BE2C (cell line): ENCODE data around the gene ASGR1.
"Not testable (repeated sequence)": the region's sequence is repeated elsewhere in the genome, so short reads cannot be mapped to it uniquely, and the experiment has no call there.

Experiments
- DNase-seq: peaks from one replicate; pipeline ENCODE4 v3.0.0-alpha.2; 2020
- H3K27me3 ChIP-seq: fragments of 250-450 bp; sonication (Bioruptor Pico); 2 replicates; pipeline ENCODE4 v1.5.1; 2020; ENCODE audit warnings: mild to moderate bottlenecking
- H3K36me3 ChIP-seq: fragments of 250-450 bp; sonication (Bioruptor Pico); 2 replicates; pipeline ENCODE4 v1.5.1; 2020; ENCODE audit warnings: mild to moderate bottlenecking
- H3K4me1 ChIP-seq: fragments of 250-450 bp; sonication (Bioruptor Pico); 2 replicates; pipeline ENCODE4 v1.5.1; 2020
- H3K4me3 ChIP-seq: 2 replicates; pipeline ENCODE4 v1.5.1; 2011; ENCODE audit warnings: low read depth, low read length
- H3K9me3 ChIP-seq: fragments of 250-450 bp; sonication (Bioruptor Pico); 2 replicates; pipeline ENCODE4 v1.5.1; 2020
- TF ChIP-seq, protein P1 (sequence below): IDR thresholded peaks from 2 replicates; pipeline ENCODE4 v1.5.1; 2012; ENCODE audit warnings: mild to moderate bottlenecking, low read depth, low read length

Gene ASGR1

DNA sequence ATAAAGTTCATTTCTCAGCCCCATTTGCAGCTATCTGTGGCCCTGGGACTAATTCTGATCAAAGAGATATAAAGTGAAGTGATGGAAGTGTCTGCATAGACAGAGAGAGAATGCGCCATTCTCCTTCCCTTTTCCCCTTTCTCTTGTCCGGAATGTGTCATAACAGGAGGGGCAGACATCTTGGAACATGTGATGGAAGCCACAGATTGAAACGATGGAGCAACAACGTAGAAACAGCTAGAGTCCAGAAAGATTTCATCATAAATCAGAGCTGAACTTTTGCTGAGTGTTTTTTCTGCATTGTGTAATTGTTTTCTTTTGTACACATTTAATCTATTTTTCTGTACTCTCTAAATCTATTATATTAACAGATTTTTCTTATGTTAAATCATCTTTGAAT is 11.3 kb downstream of the ASGR1 start:
- Histone ChIP-seq H3K4me1 (no peaks in the 10 kb centered on the region), H3K36me3 (no peaks in the 10 kb centered on the region), H3K9me3 (no peaks in the 10 kb centered on the region), H3K27me3 (peaks cover 11% of the 10 kb centered on the region; the same call in 1 of the 2 replicates), H3K4me3 (no peak overlapping the region)
- TF ChIP-seq, protein P1, sequence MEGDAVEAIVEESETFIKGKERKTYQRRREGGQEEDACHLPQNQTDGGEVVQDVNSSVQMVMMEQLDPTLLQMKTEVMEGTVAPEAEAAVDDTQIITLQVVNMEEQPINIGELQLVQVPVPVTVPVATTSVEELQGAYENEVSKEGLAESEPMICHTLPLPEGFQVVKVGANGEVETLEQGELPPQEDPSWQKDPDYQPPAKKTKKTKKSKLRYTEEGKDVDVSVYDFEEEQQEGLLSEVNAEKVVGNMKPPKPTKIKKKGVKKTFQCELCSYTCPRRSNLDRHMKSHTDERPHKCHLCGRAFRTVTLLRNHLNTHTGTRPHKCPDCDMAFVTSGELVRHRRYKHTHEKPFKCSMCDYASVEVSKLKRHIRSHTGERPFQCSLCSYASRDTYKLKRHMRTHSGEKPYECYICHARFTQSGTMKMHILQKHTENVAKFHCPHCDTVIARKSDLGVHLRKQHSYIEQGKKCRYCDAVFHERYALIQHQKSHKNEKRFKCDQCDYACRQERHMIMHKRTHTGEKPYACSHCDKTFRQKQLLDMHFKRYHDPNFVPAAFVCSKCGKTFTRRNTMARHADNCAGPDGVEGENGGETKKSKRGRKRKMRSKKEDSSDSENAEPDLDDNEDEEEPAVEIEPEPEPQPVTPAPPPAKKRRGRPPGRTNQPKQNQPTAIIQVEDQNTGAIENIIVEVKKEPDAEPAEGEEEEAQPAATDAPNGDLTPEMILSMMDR: no peak
- DNase-seq: no peak

DNA sequence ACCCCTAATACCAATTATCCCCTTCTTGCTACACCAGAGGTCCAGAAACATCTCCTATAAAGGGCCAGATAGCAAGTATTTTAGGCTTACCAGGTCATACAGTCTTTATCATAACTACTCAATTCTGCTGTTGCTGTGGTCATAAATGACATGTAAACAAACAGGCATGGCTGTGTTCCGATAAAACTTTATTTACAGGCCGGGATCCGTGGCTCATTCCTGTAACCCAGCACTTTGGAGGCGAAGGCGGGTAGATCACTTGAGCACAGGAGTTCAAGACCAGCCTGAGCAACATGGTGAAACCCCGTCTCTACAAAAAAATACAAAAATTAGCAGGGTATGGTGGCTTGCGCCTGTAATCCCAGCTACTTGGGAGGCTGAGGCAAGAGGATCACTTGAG is 12.3 kb downstream of the ASGR1 start:
- TF ChIP-seq, protein P1: no peak
- Histone ChIP-seq H3K4me1 (no peaks in the 10 kb centered on the region), H3K9me3 (no peaks in the 10 kb centered on the region), H3K4me3 (no peak overlapping the region), H3K27me3 (peaks cover 11% of the 10 kb centered on the region; the same call in 1 of the 2 replicates), H3K36me3 (no peaks in the 10 kb centered on the region)
- DNase-seq: no peak

DNA sequence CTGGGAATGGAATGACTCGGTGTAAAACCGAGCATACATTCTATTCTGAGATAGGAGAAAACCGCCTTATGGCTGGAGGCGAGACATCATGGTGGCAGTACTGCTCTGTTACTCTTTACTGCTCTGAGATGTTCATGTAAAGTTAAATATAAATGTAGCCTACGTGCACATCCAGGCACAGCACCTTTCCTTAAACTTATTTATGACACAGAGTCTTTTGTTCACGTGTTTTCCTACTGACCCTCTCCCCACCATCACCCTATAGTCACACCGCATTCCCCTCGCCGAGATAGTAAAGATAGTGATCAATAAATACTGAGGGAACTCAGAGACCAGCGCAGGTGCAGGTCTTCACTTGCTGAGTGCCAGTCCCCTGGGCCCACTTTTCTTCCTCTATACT is 19.6 kb downstream of the ASGR1 start:
- not testable (repeated sequence) for DNase-seq, H3K36me3 ChIP-seq

DNA sequence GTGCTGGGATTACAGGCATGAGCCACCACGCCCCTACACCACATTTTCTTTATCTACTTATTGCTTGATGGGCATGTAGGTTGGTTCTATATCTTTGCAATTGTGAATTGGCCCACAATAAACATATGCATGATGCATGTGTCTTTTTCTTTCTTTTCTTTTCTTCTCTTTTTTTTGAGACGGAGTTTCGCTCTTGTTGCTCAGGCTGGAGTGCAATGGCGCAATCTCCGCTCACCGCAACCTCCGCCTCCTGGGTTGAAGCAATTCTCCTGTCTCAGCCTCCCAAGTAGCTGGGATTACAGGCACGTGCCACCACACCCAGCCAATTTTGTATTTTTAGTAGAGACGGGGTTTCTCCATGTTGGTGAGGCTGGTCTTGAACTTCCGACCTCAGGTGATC is 20.7 kb downstream of the ASGR1 start:
- not testable (repeated sequence) for H3K4me1 ChIP-seq, H3K36me3 ChIP-seq, H3K9me3 ChIP-seq, H3K4me3 ChIP-seq, DNase-seq, H3K27me3 ChIP-seq

More for the DNA sequence above, 19.6 kb downstream of the ASGR1 start:
- not testable (repeated sequence) for H3K4me3 ChIP-seq, H3K4me1 ChIP-seq, H3K9me3 ChIP-seq, H3K27me3 ChIP-seq

DNA sequence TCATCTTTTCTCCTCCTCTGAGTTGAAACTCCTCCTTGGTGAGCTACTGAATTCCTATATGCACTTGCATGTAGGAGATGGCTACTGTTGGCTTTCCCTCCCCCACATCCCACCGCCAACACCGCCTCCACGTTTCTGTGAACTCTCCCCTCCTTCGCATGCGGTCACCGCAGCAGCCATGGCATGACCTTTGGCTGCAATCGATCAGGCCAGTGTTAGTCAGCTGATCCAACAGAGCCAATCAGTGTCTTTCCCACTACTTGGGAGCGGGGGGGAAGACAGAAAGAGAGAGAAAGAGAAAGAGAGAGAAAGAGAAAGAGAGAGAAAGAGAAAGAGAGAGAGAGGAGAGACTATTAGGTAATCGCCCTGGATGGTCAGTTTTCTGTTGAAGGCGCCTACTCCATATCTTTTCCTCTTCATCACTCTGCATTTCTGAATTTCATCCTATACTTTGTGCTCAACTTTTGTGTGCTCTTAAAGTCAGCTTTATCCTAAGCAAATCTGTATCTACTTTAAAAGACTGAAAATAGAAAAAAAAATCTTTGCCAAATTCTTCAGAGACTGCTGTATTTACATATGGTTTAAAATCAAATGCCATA is 22.7 kb downstream of the ASGR1 start:
- no peak overlapping the region for H3K4me3 ChIP-seq
- H3K27me3 ChIP-seq: peaks cover 20% of the 10 kb centered on the region
- TF ChIP-seq, protein P1: no peak
- H3K36me3 ChIP-seq: no peaks in the 10 kb centered on the region
- H3K9me3 ChIP-seq: no peaks in the 10 kb centered on the region
- DNase-seq: no peak
- H3K4me1 ChIP-seq: no peaks in the 10 kb centered on the region

DNA sequence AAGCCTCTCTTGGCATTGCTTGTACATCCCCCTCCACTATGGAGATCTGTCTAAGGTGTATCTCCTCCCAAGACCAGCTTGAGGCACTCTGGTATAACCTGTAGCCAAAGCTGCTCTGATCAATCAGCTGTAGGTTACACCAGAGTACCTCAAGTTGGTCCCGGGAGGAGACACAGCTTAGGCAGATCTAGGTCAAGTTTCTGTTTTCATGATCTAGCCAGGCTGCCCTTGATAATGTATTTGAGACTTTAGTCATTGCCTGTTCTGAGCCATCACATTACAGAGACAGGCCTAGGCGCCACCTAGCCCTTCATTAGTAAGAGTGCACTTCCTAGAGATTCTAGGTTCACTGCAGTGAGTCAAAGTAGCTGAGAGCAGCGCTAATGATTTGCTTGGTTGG is 31.4 kb downstream of the ASGR1 start:
- H3K36me3 ChIP-seq: no peaks in the 10 kb centered on the region
- H3K4me3 ChIP-seq: no peak overlapping the region
- DNase-seq: no peak
- H3K9me3 ChIP-seq: no peaks in the 10 kb centered on the region
- TF ChIP-seq, protein P1: no peak
- H3K27me3 ChIP-seq: peaks cover 12% of the 10 kb centered on the region
- H3K4me1 ChIP-seq: no peaks in the 10 kb centered on the region

DNA sequence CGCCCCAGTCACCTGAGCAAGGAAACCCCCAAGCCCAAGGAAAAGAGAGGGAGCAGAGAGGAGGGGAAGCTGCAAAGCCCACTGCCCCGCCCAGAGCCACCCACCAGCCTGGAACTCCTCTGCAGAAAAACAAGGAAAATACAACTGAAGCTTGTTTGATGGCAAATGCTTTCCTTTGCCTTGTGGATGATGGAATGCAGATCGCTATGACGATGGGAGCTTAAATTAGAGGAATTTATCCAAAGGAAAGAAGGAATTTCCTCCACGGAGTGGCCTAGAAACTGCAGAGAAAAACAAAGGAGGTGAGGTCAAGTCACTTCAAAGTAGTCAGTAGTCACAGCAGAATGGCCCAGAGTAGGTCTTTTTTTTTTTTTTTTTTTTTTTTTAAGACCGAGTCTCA is 33.1 kb downstream of the ASGR1 start:
- H3K36me3 ChIP-seq: no peaks in the 10 kb centered on the region
- peaks cover 21% of the 10 kb centered on the region for H3K27me3 ChIP-seq
- H3K4me1 ChIP-seq: no peaks in the 10 kb centered on the region
- TF ChIP-seq, protein P1: no peak
- no peaks in the 10 kb centered on the region for H3K9me3 ChIP-seq
- no peak for DNase-seq
- H3K4me3 ChIP-seq: no peak overlapping the region
